OCI-LY1 (cell line): ENCODE results near the gene IGF2R.

Experiments
- H2AFZ ChIP-seq: fragments of 200-600 bp; sonication (generic), shearing (Covaris generic); 2 replicates; pipeline ENCODE4 v1.6.0; 2014; ENCODE audit warnings: antibody characterized with exemption, mild to moderate bottlenecking, low read length
- H3F3A ChIP-seq: fragments of 200-600 bp; sonication (generic), shearing (Covaris generic); 2 replicates; pipeline ENCODE4 v1.6.0; 2014; ENCODE audit warnings: mild to moderate bottlenecking, antibody characterized with exemption, low read length, moderate library complexity; ENCODE audit not compliant: insufficient read depth
- H3K27ac ChIP-seq: fragments of 200-600 bp; sonication (generic); 2 replicates; pipeline ENCODE4 v1.5.1; 2014; ENCODE audit warnings: low read length, mixed run types, mild to moderate bottlenecking, low read depth; ENCODE audit not compliant: poor library complexity, severe bottlenecking
- H3K27me3 ChIP-seq: fragments of 200-600 bp; sonication (generic); 2 replicates; pipeline ENCODE4 v1.6.0; 2014; ENCODE audit warnings: antibody characterized with exemption, mild to moderate bottlenecking, low read length, moderate library complexity; ENCODE audit not compliant: insufficient read depth
- H3K36me3 ChIP-seq: fragments of 200-600 bp; sonication (generic); 2 replicates; pipeline ENCODE4 v1.6.1; 2014; ENCODE audit warnings: mild to moderate bottlenecking, antibody characterized with exemption, low read length, moderate library complexity, mixed read lengths; ENCODE audit not compliant: insufficient read depth
- H3K4me1 ChIP-seq: fragments of 200-600 bp; sonication (generic); 2 replicates; pipeline ENCODE4 v1.5.1; 2014; ENCODE audit warnings: mild to moderate bottlenecking, low read length, moderate library complexity; ENCODE audit not compliant: insufficient read depth, severe bottlenecking
- H3K4me2 ChIP-seq: fragments of 200-600 bp; sonication (generic), shearing (Covaris generic); 2 replicates; pipeline ENCODE4 v1.6.1; 2014; ENCODE audit warnings: low read length
- H3K4me3 ChIP-seq: fragments of 200-600 bp; sonication (generic); 2 replicates; pipeline ENCODE4 v1.5.1; 2014; ENCODE audit warnings: low read length, low read depth, mild to moderate bottlenecking, mixed read lengths; ENCODE audit not compliant: poor library complexity, severe bottlenecking
- H3K79me2 ChIP-seq: fragments of 200-600 bp; shearing (Covaris generic); 2 replicates; pipeline ENCODE4 v1.6.1; 2016; ENCODE audit warnings: mixed run types, low read length, mixed read lengths; ENCODE audit not compliant: insufficient read depth
- H3K9ac ChIP-seq: fragments of 200-600 bp; sonication (generic), shearing (Covaris generic); 2 replicates; pipeline ENCODE4 v1.6.1; 2014; ENCODE audit warnings: mild to moderate bottlenecking, low read length, mixed read lengths
- H3K9me2 ChIP-seq: fragments of 200-600 bp; sonication (generic), shearing (Covaris generic); 2 replicates; pipeline ENCODE4 v1.6.1; 2014; ENCODE audit warnings: low read depth, mild to moderate bottlenecking, low read length, mixed read lengths
- H3K9me3 ChIP-seq: fragments of 200-600 bp; shearing (Covaris generic); 2 replicates; pipeline ENCODE4 v1.6.1; 2014; ENCODE audit warnings: low read length, mixed read lengths
- H4K20me1 ChIP-seq: fragments of 200-600 bp; sonication (generic), shearing (Covaris generic); 2 replicates; pipeline ENCODE4 v1.6.0; 2016; ENCODE audit warnings: mild to moderate bottlenecking, low read length; ENCODE audit not compliant: insufficient read depth
- CTCF ChIP-seq: fragments of 200-600 bp; sonication (generic), shearing (Covaris generic); IDR thresholded peaks from 2 replicates; pipeline ENCODE4 v1.5.1; 2017; ENCODE audit warnings: mild to moderate bottlenecking, antibody characterized with exemption, low read length, moderate library complexity, mixed read lengths
- EZH2 ChIP-seq: fragments of 200-600 bp; sonication (generic), shearing (Covaris generic); IDR thresholded peaks from 2 replicates; pipeline ENCODE4 v1.8.0; 2017; ENCODE audit warnings: borderline replicate concordance, mixed run types, mild to moderate bottlenecking, antibody characterized with exemption, low read length, moderate library complexity, mixed read lengths

IGF2R gene

GRCh38 chr6:160013987-160014868, 45.3 kb downstream of the IGF2R start:
- no peaks in the 10 kb centered on the region for H3K27me3 ChIP-seq
- H3K4me3 ChIP-seq, result no peak overlapping the region
- no peak overlapping the region for H2AFZ ChIP-seq
- no peaks in the 10 kb centered on the region for H3K79me2 ChIP-seq
- no peaks in the 10 kb centered on the region for H3K9me2 ChIP-seq
- peak overlapping the region; percentile 22; the same call in 1 of the 2 replicates for H3K4me2 ChIP-seq
- H3K36me3 ChIP-seq, result peaks cover 18% of the 10 kb centered on the region
- no peaks in the 10 kb centered on the region for H4K20me1 ChIP-seq
- H3F3A ChIP-seq, result no peaks in the 10 kb centered on the region
- H3K9me3 ChIP-seq, result no peaks in the 10 kb centered on the region
- H3K4me1 ChIP-seq, result peaks cover 34% of the 10 kb centered on the region
- H3K27ac ChIP-seq, result peak overlapping the region; percentile 92
- no peak for TF ChIP-seq EZH2
- TF ChIP-seq CTCF, result no peak
- H3K9ac ChIP-seq, result no peak overlapping the region

- H3K4me1 ChIP-seq, result peaks cover 34% of the 10 kb centered on the region
- no peaks in the 10 kb centered on the region for H3K9me2 ChIP-seq
- no peak overlapping the region for H3K9ac ChIP-seq
- no peaks in the 10 kb centered on the region for H4K20me1 ChIP-seq
- no peaks in the 10 kb centered on the region for H3F3A ChIP-seq
- no peaks in the 10 kb centered on the region for H3K79me2 ChIP-seq
- no peak for TF ChIP-seq CTCF
- no peak for TF ChIP-seq EZH2
- H3K9me3 ChIP-seq, result no peaks in the 10 kb centered on the region
- H3K4me2 ChIP-seq, result peak overlapping the region; percentile 58; the same call in 1 of the 2 replicates
- peak overlapping the region; percentile 92 for H3K27ac ChIP-seq
- H3K4me3 ChIP-seq, result no peak overlapping the region
- no peak overlapping the region for H2AFZ ChIP-seq
- peaks cover 18% of the 10 kb centered on the region for H3K36me3 ChIP-seq
- no peaks in the 10 kb centered on the region for H3K27me3 ChIP-seq
Observed at GRCh38 chr6:160014869-160015182, 45.9 kb downstream of the IGF2R start.

GRCh38 chr6:160015778-160016684, 47.1 kb downstream of the IGF2R start:
- TF ChIP-seq EZH2 (no peak), CTCF (no peak)
- Histone ChIP-seq H3K27me3 (no peaks in the 10 kb centered on the region), H2AFZ (no peak overlapping the region), H3K9ac (peak overlapping the region; percentile 33; the same call in 1 of the 2 replicates), H3K9me3 (no peaks in the 10 kb centered on the region; the same call in 1 of the 2 replicates), H3K9me2 (no peaks in the 10 kb centered on the region), H3K4me1 (peaks cover 34% of the 10 kb centered on the region), H3K4me2 (peak overlapping the region; percentile 58; the same call in 1 of the 2 replicates), H4K20me1 (no peaks in the 10 kb centered on the region), H3K79me2 (no peaks in the 10 kb centered on the region), H3K4me3 (peak overlapping the region; percentile 34), H3K27ac (peak overlapping the region; percentile 92), H3F3A (no peaks in the 10 kb centered on the region), H3K36me3 (peaks cover 16% of the 10 kb centered on the region)
